K562 treated with DMSO at 1 percent for 24 hours (cell line): ENCODE results near the gene CP. TPM values are rescaled to one million over a fixed set of nuclear protein-coding genes. Genes with fewer than 3 reads are reported as not detected.

ENCODE experiments used
- total RNA-seq: library from RNA; unstranded; fragments of 300-600 nt; gene quantifications from 2 replicates; pipeline ENCODE4 v1.2.3, GENCODE V29; 2022; ENCODE audit warnings: low read depth; ENCODE audit not compliant: insufficient read depth

CP gene
- not detected in 2 replicates for total RNA-seq

DNA sequence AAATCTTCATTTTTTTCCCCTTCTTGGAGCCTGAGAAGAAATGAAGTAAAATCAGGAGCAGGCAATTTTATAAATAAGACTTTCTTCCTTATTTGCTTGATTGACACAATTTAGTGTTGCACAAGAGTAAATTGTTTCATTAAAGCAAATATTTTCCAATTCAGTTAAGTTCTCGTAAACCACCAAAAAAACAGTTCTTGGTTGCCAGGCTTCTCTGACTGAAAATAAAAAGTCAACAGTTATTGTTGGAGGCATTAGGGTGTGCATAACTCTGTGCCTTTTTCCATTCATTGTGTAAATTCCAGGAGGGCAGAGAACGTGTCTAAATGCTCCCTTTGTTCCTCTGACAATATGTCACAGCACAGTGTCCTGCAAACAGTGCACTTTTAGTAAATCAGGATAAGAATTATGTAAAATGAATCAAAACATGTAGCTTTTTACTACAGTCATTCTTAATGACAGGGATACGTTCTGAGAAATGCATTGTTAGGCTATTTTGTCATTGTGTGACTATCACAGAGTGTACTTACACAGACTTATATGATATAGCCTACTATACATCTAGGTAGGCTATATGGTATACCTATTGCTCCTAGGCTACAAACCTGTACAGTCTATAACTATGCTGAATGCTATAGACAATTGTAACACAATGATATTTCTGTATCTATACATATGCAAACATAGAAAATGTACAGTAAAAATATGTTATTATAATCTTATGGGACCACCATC, at the start of gene CP:
Gene CP (minus strand): TSS at position 47 of the 735 bp plus-strand sequence. CDS start 37 bp downstream, at position 10.

DNA sequence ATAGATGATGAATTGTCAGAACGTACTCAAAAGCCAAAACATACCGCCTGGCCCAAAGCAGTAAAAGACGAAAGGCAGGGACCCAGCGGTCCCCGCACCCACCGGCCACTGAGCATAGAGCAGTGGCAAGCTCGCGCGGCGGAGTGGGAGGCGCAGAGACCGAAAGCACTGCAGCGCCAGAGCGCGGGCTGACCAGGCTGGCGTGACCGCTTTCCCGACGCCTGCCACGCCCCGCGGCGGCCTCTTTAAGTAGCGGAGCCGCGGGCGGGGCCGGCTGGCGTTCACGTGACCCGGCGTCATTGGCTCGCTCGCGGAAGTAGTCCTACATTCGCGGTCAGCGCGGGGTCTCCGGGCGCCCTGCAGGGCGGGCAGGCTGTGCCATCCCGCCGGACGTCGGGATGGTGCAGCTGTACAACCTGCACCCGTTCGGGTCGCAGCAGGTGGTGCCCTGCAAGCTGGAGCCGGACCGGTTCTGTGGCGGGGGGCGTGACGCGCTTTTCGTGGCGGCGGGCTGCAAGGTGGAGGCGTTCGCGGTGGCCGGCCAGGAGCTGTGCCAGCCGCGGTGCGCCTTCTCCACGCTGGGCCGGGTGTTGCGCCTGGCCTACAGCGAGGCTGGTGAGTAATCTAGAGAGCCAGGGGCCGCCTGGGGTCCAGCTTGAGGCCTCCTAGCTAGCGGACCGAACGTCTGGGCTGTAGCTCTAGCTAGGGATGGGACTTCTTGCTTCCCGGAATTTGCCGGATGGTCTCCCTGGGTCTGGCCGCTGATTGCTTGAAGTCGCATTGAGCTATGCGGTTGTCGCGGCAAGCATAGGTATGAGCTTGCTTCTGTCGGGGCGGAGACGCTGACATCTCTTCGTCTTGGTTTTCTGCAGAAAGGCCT, 92.1 kb downstream of the CP start, which contains the start of gene HPS3:
Gene HPS3 (plus strand): TSS at position 313 of the 880 bp plus-strand sequence. CDS start 86 bp downstream, at position 399.

Other genes starting within 250 kb of the CP start
- gene GYG1, start 230.3 kb downstream of the CP start, total RNA-seq, result 14.5 and 16.6 TPM in 2 replicates
- 25.7 and 29.9 TPM in 2 replicates for gene HLTF, start 135.3 kb downstream of the CP start, total RNA-seq
- 9.1 and 10.4 TPM in 2 replicates for gene HPS3, start 92.2 kb downstream of the CP start, total RNA-seq
- gene TM4SF18, start 111.8 kb upstream of the CP start, total RNA-seq, result not detected in 2 replicates
- not detected in 2 replicates for gene TM4SF1, start 155.8 kb upstream of the CP start, total RNA-seq